T follicular helper cell (primary cell): ENCODE results near the gene PAX5.

ENCODE experiments used
- DNase-seq: peaks from one replicate; pipeline ENCODE4 v3.0.0-alpha.2; 2020; ENCODE audit warnings: low read depth

The PAX5 gene

DNA sequence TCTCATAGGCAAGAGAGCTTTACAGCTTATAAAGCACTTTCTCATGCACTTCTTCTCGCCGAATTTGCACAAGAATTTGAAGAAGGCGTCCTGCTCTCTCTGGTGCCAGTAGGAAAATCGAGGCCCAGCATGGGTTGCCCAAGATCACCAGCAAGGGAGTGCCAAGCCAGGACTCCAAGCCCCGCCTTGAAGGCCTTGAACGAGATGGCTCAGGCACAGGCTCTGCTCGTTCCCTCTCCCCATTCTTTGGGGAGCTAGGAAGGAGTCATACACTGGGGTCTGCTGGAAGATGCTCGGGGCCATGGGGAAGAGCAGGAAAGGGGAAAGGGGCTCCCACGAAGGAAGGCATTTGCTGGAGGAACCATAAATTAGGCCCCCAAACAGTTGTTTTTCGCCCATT lies 46.7 kb downstream of the PAX5 start:
- DNase-seq: no peak

DNA sequence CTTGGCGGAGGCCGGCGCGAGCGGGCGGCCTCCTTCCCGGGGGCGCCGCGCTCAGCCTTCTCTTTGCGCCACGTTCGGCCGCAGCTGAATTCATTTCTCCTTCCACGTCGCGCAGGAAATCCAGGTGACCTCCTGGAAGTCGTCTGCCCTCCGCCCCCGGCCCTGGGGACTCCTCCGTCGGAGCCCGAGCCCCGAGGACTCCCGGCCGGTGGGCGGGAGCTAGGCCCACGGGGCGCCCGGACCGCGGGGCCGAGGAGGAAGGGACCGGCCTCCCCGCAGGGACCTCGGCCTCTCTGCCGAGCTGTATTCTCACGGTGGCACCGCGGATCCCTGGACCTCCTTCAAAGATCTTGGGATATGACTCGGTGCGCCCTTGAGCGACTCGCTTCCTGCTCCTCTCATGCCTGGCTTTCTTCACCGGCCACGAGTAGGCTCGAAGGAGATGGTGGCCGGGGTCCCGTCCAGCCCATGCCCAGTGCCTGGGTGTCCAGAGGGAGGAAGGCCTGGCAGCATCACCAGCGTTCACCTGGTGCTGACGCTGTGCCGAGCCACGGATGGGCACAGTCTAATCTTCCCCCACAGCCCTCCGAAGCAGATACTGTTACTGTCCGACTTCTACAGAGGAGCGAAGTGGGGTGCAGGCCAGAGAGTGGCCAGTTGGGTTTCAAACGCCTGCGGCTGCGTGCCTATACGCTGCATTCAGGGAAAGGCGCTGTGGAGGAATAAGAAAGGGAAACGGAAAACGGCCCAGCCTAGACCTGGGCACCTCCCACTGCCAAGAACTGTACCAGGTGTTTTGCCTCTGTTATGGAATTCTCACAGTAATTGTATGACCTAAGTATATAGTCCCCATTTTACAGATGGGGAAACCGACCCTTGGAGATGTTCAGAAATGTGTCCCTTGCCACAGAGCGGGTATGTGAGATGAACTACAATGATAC lies 47.3 kb downstream of the PAX5 start:
- no peak for DNase-seq

DNA sequence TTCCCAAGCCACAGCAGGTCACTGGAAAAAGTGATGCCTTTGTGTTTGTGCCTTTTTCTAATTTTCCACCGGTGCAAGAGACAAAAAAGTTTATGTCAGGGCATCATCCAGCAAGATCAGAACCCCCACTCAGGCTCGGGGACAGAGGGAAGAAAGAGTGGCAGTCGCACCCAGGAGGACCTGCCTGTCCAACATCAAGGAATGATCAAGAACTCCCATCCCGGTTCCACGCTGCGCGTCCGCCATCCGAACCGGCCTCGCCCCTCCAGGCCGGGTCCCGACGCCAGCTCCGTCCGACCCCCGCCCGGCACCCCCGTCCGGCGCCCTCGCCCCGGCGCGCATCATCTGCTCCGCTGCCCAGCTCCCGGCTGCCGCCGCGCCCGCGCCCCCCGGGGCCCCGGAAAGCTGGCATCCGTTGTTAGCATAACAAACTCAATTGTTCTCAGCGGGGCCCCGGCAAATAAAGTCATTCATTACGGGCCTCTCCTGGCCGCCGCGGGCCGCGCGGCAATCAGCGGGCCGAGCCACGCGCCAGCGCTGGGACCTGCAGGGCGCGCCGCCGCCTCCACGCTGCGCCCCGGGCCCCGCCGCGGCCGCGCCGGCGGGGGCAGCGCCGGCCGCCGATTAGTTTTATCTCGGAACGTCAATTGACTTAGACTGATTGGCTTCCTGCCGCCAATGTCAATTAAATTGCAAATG lies 48.1 kb downstream of the PAX5 start:
- DNase-seq: no peak

DNA sequence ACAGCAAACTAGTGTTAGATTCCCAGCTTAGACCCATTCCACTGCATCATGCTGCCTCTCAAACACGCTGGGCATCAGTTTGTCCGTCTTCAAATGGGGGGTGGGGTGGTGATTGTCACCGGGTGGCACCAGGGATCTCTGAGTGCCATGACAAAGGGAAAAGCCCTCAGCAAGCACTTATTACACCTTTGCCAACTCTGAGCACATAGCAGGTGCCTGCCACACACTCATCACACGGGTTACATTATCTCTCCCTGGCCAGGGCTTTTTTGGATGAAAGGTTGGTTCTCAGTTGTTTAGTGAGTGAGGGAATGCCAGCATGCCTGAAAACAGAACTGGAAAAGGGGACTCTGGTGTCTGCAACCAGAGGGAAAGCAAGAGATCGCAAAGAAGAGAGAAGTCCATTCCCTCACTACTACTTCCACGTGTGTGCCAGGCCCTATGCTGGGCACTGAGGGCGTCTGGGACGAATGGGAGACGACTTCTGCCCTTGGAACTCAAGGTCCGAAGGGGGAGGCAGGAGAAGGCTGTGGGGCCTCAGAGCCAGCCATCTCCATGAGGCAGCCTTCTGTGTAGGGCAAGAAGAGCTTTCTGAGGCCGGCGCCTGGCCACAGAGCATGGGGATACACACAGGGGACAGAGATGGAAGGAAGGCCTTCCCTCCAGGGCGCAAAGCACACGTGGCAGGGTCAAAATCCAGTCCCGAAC lies 48.9 kb downstream of the PAX5 start:
- DNase-seq: no peak

DNA sequence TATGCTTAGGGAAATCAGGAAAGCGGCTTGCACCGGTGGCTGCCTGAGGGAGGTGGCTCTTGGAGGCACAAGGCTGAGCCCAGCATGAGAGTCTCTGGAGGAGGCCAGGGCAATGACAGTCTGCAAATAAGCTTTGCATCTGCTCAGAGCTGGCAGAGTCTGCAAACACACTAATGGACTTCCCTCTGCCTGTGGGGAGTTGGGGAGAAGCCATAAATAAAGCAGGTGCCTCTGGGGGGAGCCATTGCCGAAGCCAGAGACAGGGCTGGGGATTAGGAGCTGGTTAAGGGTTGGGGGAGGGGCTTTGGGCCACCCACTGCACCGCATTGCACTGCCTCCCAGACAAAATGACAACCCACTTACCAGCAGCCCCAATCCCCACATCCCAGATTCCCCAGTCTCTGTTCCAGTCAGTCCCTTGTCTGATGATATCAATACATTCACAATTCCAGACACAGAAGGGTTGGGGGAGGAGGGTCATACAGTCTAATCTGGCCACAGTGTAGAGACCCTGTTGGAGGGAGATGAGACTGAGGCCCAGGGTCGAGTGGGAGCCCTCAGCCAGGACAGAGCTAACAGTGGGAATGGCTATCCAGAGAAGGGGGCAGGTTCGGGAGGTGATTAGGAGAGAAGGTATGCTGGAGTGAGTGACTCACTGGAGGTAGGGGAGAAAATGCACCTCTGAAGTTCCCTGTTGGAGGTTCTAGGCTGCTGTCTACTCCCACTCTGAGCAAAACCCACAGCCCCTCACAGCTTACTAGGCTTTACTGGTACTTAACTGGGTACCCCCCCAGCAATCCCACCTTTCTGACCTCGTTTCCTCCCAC lies 53.7 kb downstream of the PAX5 start:
- no peak for DNase-seq

DNA sequence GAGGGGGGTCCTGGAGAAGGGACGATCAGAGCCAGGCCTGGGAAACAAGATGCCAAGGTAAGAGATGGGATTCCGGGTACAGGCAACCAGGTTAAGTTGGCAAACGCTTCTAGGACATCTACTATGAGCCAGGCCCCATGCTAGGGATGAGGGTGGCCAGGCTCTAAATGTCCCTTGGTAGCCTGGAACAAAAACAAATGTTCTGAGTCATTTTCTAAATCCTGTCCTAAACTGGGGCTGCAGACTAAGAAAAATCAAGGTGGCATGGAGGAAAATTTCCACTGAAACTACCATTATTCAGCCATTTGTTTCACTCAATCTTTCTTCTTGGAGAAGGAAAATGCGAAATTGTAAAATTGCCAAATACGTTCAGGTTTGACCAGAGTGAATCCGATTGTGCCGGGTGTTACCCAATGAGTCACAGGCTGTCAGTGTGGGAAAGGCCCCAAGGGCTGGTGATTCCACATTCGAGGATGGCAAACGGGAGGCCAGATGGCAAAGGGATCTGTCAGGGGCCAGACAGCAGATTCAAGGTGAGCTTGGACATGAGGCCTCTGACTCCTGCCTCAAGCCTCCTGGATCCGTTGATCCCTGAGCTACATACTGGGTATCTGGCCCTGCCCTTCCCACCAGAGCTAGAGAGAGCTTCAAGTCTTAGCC lies 57.6 kb downstream of the PAX5 start:
- DNase-seq: no peak

DNA sequence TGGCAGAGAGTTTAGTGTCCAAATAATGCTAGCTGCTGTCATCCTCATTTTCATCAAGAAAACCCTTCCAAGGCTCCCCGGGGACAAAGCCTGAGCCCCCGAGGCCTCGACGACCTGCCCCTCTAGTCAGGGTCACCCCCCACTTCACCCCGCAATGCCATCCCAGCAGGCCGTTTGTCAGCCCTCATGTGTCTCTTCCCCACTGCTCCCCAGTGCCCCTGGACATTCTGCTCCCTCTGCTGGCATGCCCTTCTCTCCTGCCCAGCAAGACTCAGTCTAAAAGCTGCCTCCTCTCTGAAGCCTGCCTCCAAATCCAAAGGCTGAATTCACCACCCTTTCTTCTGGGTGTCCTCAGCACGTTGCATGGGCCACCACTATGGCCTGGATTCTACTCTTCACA lies 59.3 kb downstream of the PAX5 start:
- DNase-seq: no peak

DNA sequence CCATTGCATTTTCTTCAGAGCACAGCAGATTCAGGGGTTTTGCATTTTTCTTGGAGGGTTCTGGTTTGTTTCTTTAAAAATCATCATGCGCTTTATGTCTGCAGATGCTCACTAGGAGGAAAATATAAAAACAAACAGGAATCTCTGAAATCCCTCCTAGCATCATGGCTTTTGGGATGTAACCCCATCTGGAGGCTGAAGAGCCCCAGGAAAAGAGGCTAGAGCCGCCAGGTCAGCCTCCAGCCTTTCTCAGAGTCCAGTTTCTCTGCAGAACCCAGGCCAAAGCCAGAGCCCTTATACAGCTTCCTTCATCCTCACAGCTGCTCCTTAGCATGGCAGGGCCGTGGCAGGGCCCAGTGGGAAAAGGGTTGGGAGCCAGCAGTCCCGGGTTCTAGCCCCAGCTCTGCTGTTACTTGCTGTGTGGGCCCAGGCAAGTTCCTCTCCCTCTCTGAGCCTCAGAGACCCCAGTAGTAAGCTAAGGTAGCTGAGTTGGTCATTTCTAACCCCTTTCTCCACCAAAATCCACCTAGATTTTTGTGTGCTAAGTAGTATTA lies 62.1 kb downstream of the PAX5 start:
- no peak for DNase-seq

DNA sequence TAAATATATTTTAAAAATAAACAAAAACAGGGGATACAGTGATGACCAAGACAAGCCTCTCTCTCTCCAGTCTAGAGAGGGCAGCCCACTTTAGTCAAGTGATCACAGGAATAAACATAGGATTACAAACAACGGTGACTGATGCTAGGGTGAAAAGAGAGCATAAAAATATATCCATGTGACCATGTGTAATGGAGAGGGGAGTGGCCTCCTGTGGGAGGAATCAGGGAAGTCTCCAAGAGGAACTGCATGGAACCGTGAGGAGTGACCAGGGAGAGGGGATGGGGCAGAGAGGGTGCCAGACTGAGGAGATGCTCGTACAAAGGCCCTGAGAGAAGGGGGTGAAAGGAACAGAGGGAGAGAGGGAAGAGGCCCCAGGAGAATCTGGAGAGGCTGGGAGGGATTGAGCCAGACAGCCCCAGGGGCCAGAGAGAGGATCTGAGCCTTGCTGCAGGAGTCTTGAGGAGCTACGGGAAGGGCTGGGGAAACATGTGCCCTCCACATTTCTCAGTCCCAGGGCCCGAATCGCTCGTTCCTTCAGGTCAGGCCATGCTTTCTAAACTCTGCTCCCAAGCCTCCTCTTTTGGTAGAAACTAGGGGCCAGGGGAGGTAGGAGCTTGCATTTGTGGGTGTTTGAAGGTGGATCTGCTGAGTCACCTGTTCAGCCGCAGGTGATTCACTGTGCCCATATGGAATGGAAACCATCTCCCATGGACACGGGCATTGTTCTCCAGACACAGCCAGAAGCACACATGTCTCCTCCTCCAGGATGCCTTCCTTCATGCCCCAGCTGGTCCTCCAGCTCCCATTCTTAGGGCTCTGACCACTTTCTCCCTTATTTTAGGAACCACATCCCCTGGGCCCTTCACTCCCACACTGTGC lies 63.8 kb downstream of the PAX5 start:
- no peak for DNase-seq

DNA sequence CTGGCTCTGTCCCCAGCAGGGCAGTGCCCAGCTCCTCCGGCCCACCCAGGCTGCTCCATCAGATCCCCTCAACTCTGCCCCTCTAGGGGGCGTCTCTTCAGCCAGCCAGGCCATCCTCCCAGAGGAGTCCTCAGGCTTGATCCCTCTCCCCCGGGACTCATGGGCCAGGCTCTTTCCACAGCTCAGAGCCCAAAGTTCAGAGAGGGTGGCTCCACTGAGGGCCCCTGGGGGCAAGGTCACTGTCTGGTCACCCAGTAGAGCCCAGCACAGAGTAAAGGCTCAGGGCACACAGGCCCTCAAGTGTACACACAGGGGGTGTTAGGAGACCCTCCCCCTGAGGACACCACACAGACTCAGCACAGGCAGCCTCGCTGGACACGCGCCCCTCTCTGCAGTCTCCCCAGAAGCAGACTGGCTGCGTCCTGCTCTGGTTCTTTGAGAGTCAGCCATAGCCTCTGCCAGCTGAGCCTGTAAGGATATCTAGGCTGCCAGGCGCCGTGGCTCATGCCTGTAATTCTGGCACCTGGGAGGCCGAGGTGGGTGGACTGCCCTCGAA lies 64.8 kb downstream of the PAX5 start:
- DNase-seq: no peak

DNA sequence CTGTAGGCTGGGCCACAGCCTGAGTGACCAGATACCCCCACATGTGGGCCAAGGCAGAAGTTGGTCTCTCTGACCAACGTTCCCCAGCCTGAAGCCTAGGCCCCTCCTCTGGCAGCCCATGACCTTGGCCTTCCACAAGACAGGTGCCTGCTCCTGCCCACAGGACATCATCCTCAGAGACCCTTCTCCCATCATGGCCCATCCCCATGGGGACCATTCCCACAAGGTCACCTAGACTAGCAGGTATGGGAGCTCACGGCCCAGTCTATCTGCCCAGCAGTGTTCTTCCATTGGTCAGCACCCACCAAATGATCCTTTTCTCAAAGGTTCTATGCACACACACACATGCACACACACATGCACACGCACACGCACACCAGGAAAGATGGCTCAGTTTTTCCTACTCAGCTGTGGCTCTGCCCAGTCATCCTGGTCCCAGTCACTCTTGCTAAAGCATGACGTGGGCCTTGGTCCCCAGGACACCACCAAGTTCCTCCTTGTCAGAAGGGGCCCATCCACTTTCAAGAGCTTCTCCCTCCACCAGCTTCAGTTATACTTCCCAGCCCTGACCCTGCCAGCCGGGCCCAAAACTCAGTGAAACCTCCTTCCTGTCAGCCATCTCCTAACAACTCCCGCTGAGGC lies 65.4 kb downstream of the PAX5 start:
- no peak for DNase-seq

DNA sequence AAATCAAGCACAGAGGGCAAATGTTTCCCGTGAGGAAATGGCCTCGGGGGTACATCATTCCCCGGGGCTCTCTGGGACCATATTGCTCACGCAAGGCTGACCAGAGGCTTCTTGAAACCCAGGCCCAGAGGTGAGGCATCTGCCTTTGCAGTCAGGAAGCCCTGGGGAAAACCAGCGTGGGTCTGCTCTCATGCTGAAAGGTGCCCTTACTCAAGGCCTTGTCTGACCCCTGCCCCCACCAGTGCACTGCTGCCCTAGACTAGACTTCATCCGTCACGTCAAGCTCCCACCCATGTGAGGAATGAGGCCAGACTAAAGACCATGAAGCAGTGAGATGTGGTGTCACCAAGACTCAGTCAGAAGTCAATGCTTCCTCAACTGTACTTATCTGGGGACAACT lies 66.1 kb downstream of the PAX5 start:
- DNase-seq: no peak

DNA sequence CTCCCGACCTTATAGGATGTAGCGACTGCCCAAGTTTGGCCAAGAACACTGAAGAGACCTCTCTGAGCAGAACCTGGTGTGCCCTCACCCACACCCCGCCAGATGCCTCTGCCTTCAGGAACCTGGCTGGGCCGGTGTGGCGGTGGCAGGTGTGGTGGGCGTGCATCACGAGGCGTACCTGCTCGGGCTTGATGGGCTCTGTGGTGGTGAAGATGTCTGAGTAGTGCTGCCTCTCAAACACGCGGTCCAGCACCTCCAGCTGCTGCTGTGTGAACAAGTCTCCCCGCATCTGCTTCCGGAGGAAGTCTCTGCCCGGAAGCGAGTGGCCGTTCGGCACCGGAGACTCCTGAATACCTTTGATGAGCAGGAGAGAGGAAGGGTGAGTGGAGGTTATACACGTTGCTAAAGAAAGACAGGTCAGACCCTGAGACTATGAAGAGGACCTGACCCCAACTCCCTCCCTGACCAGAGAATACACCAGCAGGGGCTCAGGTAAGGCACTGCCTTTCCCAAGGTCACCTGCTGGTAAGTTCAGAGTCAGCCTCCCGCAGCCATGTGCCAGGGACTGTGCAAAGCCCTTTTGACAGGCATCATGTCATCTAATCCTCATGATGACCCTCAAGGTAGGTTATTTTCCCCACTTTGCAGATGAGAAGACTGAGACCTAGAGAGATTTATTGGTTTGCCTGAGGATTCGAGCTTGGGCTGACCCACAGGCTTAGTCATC lies 67.5 kb downstream of the PAX5 start:
- no peak for DNase-seq

DNA sequence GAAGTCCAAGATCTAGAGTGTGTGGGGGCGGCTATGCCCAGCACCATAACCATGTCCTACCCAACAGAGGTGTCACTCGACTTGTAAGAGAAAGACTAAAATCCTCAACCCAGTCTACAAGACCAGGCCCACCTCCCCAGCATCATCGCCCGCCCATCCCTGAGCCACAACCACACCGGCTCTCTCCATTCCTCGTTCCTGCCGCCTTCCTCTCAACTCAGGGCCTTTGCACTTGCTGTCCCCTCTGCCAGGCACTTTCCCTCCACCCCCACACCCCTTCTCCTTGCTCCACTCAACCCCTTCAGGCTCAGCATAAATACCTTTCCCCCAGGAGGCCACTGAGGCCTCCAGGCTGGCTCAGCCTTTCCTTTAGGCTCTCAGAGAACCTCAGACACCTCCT lies 69.3 kb downstream of the PAX5 start:
- DNase-seq: no peak

DNA sequence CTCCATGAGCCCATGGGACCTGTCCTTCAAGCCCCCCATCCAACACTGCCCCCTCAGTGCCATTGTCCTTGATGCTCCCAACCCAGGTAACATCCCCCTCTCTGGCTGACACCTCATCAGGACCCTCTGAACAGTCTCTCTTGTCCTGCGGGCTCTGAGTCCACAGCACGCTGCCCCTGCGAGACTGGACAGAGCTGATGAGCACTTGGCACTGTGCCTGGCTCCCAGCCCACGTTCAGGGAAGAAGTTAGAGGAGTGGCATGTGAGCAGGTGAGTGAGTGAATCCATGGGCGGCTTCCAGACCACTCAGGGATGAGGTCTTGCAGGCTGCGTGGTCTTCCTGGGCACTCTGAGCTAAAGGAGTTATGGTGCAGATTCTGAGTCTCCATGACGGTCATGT lies 70.7 kb downstream of the PAX5 start:
- no peak for DNase-seq

DNA sequence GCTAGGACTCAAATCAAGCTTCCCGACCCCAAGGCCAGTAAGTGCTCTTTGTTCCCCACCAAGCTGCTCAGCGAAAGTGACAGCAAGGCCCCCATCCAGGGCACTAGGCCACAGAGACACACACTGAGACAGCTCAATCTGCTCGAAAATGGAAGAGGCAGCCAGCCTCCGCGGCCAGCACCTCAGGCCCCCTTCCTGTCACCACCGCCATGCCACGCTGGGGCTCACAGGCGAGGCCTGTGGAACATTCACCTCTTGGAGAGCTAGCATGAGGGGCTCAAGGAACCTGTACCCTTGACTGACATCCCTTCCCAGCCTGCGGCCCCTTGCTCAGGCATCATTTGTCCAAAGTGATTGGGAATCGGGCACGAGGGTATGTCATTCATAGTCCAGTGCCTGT lies 71.4 kb downstream of the PAX5 start:
- no peak for DNase-seq

DNA sequence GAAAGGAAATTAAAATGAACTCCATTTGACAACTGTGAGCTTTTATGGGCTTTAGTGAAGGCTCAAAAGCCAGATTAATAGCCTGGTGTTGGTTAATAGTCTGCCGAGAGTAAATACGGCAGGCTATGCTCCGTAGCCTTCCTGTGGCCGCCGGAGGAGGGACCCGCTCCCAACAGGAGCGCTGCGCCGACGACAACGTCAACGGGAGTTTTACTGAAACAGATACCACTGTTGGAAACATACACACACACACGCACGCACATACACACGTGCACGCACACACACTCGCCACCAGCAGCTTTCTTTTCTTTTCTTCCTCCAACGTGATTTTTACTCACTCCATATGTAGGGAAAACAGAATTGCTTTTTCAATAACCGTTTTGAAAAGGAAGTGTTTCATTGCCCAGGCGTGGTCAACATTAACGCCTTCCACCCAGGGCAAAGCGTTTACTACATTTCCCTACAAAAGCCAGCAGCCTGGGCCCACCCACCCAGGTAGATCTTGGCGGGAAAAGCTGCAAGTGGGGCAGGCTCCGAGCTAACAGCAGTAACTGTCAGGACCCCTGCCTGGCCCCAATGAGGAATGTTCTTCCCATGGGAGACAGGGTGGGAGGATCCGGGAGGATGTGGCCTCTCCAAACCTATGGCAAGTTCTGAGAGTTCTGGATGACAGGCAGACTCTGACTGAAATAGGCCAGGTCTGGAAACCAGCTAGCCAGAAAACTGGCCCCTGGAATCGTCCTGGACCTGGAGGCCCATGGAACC lies 72.3 kb downstream of the PAX5 start:
- DNase-seq: no peak

DNA sequence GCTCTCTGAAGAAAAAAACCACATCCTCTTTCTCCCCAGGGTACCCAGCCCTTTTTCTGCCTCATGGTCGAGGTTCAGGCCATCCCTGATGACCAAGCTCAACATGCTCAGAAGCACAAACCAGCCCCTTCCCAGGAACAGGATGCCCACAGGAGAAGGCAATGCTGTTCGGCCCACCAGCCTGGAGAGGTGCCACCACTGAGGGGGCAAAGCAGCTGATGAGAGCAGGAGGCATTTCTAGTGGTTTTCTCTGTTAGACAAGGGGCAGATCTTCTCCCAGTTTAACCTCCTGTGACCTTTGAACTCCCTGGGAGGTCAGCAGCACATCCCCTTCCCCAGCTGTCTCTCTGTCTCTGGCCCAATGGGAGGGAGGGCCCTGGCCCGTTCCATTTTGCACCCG lies 73.0 kb downstream of the PAX5 start:
- no peak for DNase-seq
